ENCODE results near the gene HCN2.

The HCN2 gene

GRCh38 chr19:593055-593454 is 3.4 kb downstream of the HCN2 start:
- H4K20me1 ChIP-seq (ENCODE audit: insufficient read depth, low read length), result no peaks in the 10 kb centered on the region
- H3K9me2 ChIP-seq (ENCODE audit: low read depth, low read length), result no peaks in the 10 kb centered on the region
- H3K4me1 ChIP-seq (ENCODE audit: insufficient read depth, low read length, severe bottlenecking), result no peaks in the 10 kb centered on the region
- no peaks in the 10 kb centered on the region for H3F3A ChIP-seq (ENCODE audit: insufficient read depth, low read length)
- no peaks in the 10 kb centered on the region for H3K9me3 ChIP-seq (ENCODE audit: low read length)
- H3K4me3 ChIP-seq (ENCODE audit: low read depth, low read length, poor library complexity, severe bottlenecking), result no peak overlapping the region
- H3K27me3 ChIP-seq (ENCODE audit: insufficient read depth, low read length), result peaks cover 23% of the 10 kb centered on the region
- H3K4me2 ChIP-seq (ENCODE audit: low read length), result no peak overlapping the region
- H2AFZ ChIP-seq (ENCODE audit: low read length), result no peak overlapping the region
- H3K9ac ChIP-seq (ENCODE audit: low read length), result no peak overlapping the region
- no peaks in the 10 kb centered on the region for H3K36me3 ChIP-seq (ENCODE audit: insufficient read depth, low read length)
- TF ChIP-seq, protein P1, sequence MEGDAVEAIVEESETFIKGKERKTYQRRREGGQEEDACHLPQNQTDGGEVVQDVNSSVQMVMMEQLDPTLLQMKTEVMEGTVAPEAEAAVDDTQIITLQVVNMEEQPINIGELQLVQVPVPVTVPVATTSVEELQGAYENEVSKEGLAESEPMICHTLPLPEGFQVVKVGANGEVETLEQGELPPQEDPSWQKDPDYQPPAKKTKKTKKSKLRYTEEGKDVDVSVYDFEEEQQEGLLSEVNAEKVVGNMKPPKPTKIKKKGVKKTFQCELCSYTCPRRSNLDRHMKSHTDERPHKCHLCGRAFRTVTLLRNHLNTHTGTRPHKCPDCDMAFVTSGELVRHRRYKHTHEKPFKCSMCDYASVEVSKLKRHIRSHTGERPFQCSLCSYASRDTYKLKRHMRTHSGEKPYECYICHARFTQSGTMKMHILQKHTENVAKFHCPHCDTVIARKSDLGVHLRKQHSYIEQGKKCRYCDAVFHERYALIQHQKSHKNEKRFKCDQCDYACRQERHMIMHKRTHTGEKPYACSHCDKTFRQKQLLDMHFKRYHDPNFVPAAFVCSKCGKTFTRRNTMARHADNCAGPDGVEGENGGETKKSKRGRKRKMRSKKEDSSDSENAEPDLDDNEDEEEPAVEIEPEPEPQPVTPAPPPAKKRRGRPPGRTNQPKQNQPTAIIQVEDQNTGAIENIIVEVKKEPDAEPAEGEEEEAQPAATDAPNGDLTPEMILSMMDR (IDR thresholded peaks at IDR 0.05; ENCODE audit: low read length), result no peak
- TF ChIP-seq EZH2 (IDR thresholded peaks at IDR 0.05; ENCODE audit: borderline replicate concordance, low read length), result no peak
- H3K79me2 ChIP-seq (ENCODE audit: insufficient read depth, low read length), result no peaks in the 10 kb centered on the region
- H3K27ac ChIP-seq (ENCODE audit: low read depth, low read length, poor library complexity, severe bottlenecking), result no peak overlapping the region

DNA sequence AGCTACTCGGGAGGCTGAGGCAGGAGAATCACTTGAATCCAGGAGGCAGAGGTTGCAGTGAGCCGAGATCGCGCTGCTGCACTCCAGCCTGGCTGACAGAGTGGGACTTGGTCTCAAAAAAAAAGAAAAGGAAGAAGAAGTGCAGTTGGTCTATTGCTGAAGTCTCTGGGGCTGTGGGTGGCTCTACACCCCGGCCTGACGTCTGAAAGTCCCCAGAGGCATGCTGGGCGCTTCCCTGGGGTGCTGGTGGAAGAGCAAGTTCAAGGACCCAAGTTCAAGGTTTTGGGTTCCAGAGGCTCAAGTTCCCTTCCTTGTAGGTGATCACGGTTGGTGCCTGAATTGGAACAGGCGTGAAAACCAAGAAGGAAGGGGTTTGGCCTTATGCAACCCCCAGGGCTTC is 3.8 kb downstream of the HCN2 start:
- no peaks in the 10 kb centered on the region for H3F3A ChIP-seq (ENCODE audit: insufficient read depth, low read length)
- H3K36me3 ChIP-seq (ENCODE audit: insufficient read depth, low read length), result no peaks in the 10 kb centered on the region
- H3K9me3 ChIP-seq (ENCODE audit: low read length), result no peaks in the 10 kb centered on the region
- no peaks in the 10 kb centered on the region for H3K4me1 ChIP-seq (ENCODE audit: insufficient read depth, low read length, severe bottlenecking)
- no peak overlapping the region for H3K4me3 ChIP-seq (ENCODE audit: low read depth, low read length, poor library complexity, severe bottlenecking)
- TF ChIP-seq, protein P1 (IDR thresholded peaks at IDR 0.05; ENCODE audit: low read length), result no peak
- TF ChIP-seq EZH2 (IDR thresholded peaks at IDR 0.05; ENCODE audit: borderline replicate concordance, low read length), result no peak
- no peaks in the 10 kb centered on the region for H3K79me2 ChIP-seq (ENCODE audit: insufficient read depth, low read length)
- no peaks in the 10 kb centered on the region for H4K20me1 ChIP-seq (ENCODE audit: insufficient read depth, low read length)
- H3K27me3 ChIP-seq (ENCODE audit: insufficient read depth, low read length), result peaks cover 26% of the 10 kb centered on the region
- H3K9ac ChIP-seq (ENCODE audit: low read length), result no peak overlapping the region
- no peak overlapping the region for H3K27ac ChIP-seq (ENCODE audit: low read depth, low read length, poor library complexity, severe bottlenecking)
- H2AFZ ChIP-seq (ENCODE audit: low read length), result no peak overlapping the region
- no peak overlapping the region for H3K4me2 ChIP-seq (ENCODE audit: low read length)
- no peaks in the 10 kb centered on the region for H3K9me2 ChIP-seq (ENCODE audit: low read depth, low read length)

DNA sequence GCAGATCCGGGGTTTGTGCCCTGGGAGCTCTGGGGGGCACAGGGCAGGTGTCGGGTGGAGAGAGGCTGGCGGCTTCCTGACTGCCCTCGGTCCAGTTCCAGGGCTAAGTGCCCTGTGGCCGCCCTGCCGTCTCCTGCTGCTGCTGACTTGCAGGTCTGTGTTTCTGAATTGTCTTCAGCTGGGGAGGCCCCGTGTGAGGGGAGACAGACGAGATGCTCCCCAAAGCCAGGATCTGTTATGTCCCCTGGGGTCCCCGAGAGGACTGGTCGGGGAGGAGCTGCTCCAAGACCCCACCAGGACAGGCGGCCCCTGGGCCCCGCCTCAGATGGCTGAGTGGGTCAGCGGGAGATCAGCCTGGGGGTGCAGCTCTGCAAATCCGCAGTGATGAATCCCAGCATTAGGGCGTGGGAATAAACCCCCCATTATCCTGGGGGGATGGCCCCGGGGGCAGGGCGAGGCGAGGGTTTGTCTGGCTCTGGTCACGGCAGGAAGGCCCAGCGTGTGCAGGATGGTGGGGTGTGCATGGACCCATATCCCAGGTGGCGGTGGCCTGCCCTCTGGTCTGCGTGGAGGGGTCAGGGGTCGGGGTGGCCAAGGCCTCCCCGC is 4.7 kb downstream of the HCN2 start:
- H4K20me1 ChIP-seq (ENCODE audit: insufficient read depth, low read length), result no peaks in the 10 kb centered on the region
- peaks cover 26% of the 10 kb centered on the region for H3K27me3 ChIP-seq (ENCODE audit: insufficient read depth, low read length)

More for the DNA sequence above, 4.7 kb downstream of the HCN2 start:
- Histone ChIP-seq H3K4me2 (ENCODE audit: low read length) (no peak overlapping the region), H3K9me2 (ENCODE audit: low read depth, low read length) (no peaks in the 10 kb centered on the region), H3F3A (ENCODE audit: insufficient read depth, low read length) (no peaks in the 10 kb centered on the region), H3K4me3 (ENCODE audit: low read depth, low read length, poor library complexity, severe bottlenecking) (no peak overlapping the region), H3K9me3 (ENCODE audit: low read length) (no peaks in the 10 kb centered on the region), H3K36me3 (ENCODE audit: insufficient read depth, low read length) (no peaks in the 10 kb centered on the region), H3K9ac (ENCODE audit: low read length) (no peak overlapping the region), H3K27ac (ENCODE audit: low read depth, low read length, poor library complexity, severe bottlenecking) (no peak overlapping the region), H3K4me1 (ENCODE audit: insufficient read depth, low read length, severe bottlenecking) (no peaks in the 10 kb centered on the region), H2AFZ (ENCODE audit: low read length) (no peak overlapping the region), H3K79me2 (ENCODE audit: insufficient read depth, low read length) (no peaks in the 10 kb centered on the region)
- TF ChIP-seq, protein P1 (IDR thresholded peaks at IDR 0.05; ENCODE audit: low read length), result no peak

Data from OCI-LY1 (cell line).